GM12892 (cell line): ENCODE measurements around the gene POLR2A.

Source experiments
- POLR2A ChIP-seq: IDR thresholded peaks from 2 replicates; pipeline ENCODE4 v1.6.1; 2011; ENCODE audit warnings: low read depth, low read length, control low read depth
- POLR2AphosphoS5 ChIP-seq: IDR thresholded peaks from 2 replicates; pipeline ENCODE4 v1.6.1; 2011; ENCODE audit warnings: low read depth, low read length, control low read depth

GRCh38 chr17:7480089-7480384, 4.1 kb upstream of the POLR2A start:
- TF ChIP-seq POLR2A (no peak), POLR2AphosphoS5 (no peak)
